Left hindlimb (tissue), 1 donor: ENCODE results near the gene SLC26A2.
"Not testable (repeated sequence)": the region's sequence is repeated elsewhere in the genome, so short reads cannot be mapped to it uniquely, and the experiment has no call there.

ENCODE experiments used
- DNase-seq: peaks from one replicate; pipeline ENCODE4 v3.0.0-alpha.2; 2018

SLC26A2 gene

DNA sequence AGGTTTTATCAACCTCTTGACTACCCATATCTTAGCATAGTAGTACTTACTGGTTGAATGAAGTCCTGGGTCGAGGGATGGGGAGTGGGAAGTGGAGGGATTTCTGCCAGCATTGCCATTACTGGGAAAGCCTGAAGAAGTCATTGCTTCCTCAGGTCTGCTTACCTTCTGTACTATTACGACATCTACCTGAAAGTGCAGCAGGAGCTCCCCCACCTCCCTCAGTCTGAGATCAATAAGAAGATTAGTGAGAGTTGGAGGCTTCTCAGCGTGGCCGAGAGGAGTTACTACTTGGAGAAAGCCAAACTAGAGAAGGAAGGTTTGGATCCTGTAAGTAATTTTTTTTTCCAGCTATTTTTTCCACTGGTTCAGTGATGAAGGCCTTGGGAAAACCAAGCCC is 45.8 kb downstream of the SLC26A2 start:
- no peak for DNase-seq

- DNase-seq, result no peak
Measured at GRCh38 chr5:150007050-150007449, 46.5 kb downstream of the SLC26A2 start.

DNA sequence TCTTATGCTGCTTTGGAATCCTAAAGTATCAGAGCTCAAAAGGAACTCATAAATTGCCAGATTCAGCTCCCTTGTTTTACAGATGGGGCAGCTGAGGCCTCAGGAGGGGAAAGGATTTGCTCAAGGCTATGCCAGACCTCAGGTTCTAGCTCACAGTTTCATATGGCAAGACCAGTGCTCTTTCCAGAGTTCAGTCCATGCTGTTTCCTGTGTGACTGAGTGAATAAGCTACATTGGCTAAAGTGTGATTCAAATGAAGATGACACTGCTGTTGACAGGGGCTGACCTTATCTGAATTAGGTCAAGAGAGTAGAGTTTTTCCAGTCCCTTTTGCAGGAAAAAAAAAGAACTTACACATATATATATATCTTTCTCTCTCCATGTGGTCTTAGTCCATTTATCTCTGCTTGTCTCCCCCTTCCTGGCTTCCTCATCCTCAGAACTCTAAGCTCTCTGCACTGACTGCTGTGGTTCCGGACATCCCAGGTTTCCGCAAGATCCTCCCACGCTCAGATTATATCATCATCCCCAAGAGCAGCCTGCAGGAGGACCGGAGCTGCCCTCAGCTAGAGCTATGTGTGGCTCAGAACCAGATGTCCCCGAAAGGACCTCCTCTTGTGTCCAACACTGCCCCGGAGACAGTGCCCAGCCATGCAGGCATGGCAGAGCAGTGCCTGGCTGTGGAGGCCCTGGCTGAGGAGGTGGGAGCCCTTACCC is 49.3 kb downstream of the SLC26A2 start:
- no peak for DNase-seq

- no peak for DNase-seq
Measured at GRCh38 chr5:150013931-150014330, 53.4 kb downstream of the SLC26A2 start.

DNA sequence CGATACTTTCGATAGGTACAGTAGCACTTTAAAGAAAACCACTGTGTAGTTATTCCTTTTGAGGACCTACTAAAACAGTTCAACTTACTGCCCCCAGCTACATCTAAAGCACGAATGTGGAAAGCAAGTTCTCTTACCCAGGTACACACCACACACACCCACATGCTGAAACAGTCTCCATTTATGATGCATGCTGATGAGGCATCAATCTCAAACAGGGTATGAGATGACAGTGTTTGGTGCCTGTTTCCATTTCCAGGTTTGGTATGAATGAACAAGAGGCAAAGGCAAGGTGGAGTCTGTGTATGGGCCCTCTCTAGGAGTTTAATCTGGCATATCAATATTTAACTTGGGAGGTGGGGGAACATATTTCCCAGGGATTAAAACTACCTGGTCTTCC is 53.9 kb downstream of the SLC26A2 start:
- DNase-seq, result no peak

DNA sequence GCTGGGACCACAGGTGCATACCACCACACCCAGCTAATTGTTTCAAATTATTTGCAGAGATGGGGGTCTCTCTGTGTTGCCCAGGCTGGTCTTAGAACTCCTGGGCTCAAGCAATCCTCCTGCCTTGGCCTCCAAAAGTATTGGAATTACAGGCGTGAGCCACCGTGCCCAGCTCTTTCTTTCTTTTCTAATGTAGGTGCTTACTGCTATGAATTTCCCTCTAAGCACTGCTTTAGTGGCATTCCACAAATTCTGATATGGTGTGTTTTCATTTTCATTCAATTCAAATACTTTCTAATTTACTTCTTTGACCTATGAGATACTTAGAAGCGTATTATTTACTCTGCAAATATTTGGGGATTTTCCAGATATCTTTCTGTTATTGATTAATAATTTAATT is 54.9 kb downstream of the SLC26A2 start:
- no peak for DNase-seq

DNA sequence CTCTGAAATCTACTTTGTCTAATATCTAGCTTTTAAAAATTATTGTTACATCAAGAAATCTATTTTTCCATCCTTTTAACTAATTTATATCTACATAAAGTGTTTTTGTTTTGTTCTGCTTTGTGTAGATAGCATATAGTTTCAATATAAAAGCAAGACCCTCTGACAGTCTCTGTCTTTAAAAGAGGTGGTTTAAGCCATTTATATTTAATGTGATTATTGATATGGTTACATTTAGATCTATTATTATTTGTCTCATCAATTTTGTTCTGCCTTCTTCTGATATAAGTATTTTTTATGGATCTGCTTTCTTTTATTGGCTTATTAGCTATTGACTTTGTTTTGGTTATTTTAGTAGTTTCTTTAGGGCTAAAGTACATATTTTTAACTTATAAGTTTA is 56.0 kb downstream of the SLC26A2 start:
- DNase-seq, result no peak

GRCh38 chr5:150017226-150018005 is 56.9 kb downstream of the SLC26A2 start:
- DNase-seq, result no peak

- DNase-seq, result no peak
Measured at GRCh38 chr5:150020249-150020648, 59.7 kb downstream of the SLC26A2 start.

GRCh38 chr5:150021491-150022157 is 61.1 kb downstream of the SLC26A2 start:
- no peak for DNase-seq

GRCh38 chr5:150022158-150022531 is 61.6 kb downstream of the SLC26A2 start:
- DNase-seq, result no peak

DNA sequence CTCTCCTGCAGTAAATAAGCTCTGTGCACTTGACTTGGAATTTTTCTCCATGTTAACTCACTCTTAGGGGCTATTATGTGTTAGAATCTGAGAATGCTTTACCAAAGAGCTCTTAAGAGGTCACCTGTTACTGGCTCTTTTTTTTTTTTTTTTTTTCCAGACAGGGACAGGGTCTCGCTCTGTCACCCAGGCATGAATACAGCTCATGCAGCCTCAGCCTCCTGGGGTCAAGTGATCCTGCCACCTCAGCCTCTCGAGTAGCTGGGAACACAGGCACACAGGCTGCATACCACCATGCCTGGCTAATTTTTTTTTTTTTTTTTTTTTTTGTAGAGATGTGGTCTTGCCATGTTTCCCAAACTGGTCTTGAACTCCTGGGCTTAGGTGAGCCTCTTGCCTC is 62.1 kb downstream of the SLC26A2 start:
- no peak for DNase-seq

GRCh38 chr5:150023136-150023535 is 62.6 kb downstream of the SLC26A2 start:
- DNase-seq, result no peak

- DNase-seq, result no peak
Measured at GRCh38 chr5:150024346-150024984, 63.9 kb downstream of the SLC26A2 start.

DNA sequence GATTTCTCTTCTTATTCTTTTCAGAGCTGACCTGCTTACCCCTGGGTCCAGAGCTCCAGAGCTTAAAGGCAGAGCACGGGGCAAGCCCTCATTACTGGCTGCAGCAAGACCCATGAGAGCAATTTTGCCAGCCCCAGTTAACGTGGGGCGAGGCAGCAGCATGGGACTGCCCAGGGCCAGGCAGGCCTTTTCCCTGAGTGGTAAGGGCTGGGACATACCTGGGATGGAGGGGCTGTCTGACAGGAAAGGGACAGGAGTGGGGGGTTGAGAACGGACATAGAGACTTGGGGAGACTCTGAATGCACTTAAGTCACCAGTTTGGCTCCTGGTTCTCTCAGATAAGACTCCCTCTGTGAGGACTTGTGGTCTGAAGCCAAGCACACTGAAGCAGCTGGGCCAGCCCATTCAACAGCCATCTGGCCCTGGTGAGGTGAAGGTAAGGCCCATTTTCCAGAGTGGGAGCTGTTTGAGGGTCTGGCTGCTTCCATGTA is 66.2 kb downstream of the SLC26A2 start:
- no peak for DNase-seq

DNA sequence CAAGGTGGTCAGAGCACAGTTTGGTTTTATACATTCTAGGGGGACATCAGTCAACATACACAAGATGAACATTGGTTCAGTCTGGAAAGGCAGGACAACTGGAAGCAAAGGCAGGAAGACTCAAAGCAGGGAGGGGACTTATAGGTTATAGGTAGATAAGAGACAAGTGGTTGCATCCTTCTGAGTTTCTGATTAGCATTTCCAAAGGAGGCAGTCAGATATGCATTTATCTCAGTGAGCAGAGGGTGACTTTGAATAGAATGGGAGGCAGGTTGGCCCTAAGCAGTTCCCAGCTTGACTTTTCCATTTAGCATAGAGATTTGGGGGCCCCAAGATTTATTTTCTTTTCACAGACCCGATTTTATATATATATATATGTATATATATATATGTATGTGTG is 67.5 kb downstream of the SLC26A2 start:
- not testable (repeated sequence) for DNase-seq

- DNase-seq, result no peak
Measured at GRCh38 chr5:150033334-150033733, 72.8 kb downstream of the SLC26A2 start.

DNA sequence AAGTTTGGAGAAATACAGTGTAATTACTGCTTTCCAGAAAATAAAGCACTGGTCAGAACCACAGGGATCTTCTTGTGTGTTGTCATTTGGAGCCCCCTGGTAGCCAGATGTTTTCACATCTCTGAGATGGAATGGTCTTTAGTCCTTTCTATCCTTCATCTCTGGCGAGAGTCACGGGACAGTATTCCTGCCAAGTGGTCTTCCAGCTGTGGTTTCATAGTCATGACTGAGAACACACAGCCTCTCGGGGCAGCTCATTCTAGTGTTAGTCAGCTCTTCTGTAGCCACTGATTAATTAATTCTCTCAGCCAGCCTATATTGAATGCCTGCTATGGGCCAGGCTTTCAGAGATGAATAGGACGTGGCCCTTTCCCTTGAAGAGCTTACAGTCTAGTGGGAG is 74.1 kb downstream of the SLC26A2 start:
- DNase-seq, result no peak

- DNase-seq, result no peak
Measured at GRCh38 chr5:150035139-150035895, 74.8 kb downstream of the SLC26A2 start.

DNA sequence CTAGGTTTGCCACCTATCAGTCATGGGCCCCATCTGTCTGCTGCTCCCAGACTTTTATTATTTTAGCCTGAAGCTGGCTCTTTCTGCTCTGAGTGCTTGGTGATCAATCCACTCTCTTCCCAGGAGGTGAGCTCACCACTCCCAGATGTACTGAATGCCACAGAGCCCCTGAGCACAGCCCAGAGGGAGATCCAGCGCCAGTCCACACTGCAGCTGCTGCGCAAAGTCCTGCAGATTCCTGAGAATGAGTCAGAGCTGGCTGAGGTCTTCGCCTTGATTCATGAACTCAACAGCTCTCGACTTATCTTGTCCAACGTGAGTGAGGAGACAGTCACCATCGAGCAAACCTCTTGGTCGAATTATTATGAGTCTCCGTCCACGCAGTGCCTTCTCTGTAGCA is 76.0 kb downstream of the SLC26A2 start:
- DNase-seq, result no peak
